ENCODE measurements around the gene APOA4. TPM values are rescaled to one million over a fixed set of nuclear protein-coding genes. Genes with fewer than 3 reads are reported as not detected.

APOA4 gene
- total and polyA plus RNA-seq, 12 donors = 0.17 to 1.1 TPM; not detected in 10

DNA sequence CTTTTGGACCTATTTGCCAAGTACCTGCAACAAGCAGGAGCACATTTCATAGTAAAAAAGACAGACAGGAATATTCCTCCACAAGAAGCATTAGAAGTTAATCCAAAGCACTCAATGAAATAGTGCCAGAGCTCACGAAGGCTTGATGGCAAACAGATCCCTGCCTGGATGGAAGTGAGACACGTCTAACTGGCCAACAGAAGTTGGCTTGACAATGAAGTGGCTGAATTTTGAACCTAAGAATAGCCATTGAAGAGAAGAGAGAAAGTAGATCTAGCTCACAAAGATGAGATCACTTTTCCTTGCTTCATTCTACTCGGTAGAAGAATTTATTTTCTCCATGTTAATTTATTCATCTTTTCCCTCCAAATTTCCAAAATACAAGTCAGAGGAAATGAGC lies 45.0 kb upstream of the APOA4 start:
- Histone ChIP-seq H3K4me3 (no peak overlapping the region), H3K27ac (no peak overlapping the region), H3K4me1 (replicated peaks in 1 of 2) (no peaks in the 10 kb centered on the region), H3K27me3 (no peaks in the 10 kb centered on the region), H3K9me3 (replicated peaks in 1 of 3) (no peaks in the 10 kb centered on the region), H3K36me3 (replicated peaks in 1 of 2) (peaks cover 0 to 47% of the 10 kb centered on the region in 2 donors)
- TF ChIP-seq, protein P1, sequence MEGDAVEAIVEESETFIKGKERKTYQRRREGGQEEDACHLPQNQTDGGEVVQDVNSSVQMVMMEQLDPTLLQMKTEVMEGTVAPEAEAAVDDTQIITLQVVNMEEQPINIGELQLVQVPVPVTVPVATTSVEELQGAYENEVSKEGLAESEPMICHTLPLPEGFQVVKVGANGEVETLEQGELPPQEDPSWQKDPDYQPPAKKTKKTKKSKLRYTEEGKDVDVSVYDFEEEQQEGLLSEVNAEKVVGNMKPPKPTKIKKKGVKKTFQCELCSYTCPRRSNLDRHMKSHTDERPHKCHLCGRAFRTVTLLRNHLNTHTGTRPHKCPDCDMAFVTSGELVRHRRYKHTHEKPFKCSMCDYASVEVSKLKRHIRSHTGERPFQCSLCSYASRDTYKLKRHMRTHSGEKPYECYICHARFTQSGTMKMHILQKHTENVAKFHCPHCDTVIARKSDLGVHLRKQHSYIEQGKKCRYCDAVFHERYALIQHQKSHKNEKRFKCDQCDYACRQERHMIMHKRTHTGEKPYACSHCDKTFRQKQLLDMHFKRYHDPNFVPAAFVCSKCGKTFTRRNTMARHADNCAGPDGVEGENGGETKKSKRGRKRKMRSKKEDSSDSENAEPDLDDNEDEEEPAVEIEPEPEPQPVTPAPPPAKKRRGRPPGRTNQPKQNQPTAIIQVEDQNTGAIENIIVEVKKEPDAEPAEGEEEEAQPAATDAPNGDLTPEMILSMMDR (IDR thresholded peaks at IDR 0.05) = no peak
- TF ChIP-seq POLR2A (IDR thresholded peaks at IDR 0.05) = no peak
- DNase-seq = no peak
- intact Hi-C loops (cut with DNase I) = no loop called here
- 92 to 96% (median 94%) methylated on average over 3 of the region's 3 CpGs for WGBS, 4 donors

DNA sequence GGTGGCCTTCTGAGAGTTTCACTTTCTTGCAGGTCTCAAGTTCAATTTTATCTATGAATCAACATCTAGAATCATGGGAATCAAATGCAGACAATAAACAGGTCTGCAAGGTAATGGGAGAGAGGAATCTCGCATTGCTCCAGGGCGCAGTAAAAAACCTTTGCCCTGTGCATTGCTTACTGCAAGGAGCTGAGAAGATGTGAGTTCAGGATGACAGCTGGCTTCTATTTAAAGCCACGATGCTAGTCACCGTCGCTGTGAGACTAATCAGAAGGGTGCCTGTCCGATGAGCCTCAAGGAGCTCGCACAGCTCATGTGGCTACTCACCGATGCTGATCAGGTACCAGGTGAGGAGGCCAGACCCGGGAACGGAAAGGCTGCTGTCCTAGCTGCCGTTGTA lies 44.5 kb upstream of the APOA4 start:
- Histone ChIP-seq H3K27ac (no peak overlapping the region), H3K36me3 (replicated peaks in 1 of 2) (peaks cover 0 to 44% of the 10 kb centered on the region in 2 donors), H3K4me3 (no peak overlapping the region), H3K4me1 (replicated peaks in 1 of 2) (no peaks in the 10 kb centered on the region), H3K9me3 (replicated peaks in 1 of 3) (no peaks in the 10 kb centered on the region), H3K27me3 (no peaks in the 10 kb centered on the region)
- TF ChIP-seq, protein P1 (IDR thresholded peaks at IDR 0.05) = no peak
- no peak for TF ChIP-seq POLR2A (IDR thresholded peaks at IDR 0.05)
- DNase-seq = no peak
- WGBS, 4 donors = 90 to 97% (median 96%) methylated on average over 8 to 11 of the region's 11 CpGs
- intact Hi-C loops (cut with DNase I) = no loop called here

DNA sequence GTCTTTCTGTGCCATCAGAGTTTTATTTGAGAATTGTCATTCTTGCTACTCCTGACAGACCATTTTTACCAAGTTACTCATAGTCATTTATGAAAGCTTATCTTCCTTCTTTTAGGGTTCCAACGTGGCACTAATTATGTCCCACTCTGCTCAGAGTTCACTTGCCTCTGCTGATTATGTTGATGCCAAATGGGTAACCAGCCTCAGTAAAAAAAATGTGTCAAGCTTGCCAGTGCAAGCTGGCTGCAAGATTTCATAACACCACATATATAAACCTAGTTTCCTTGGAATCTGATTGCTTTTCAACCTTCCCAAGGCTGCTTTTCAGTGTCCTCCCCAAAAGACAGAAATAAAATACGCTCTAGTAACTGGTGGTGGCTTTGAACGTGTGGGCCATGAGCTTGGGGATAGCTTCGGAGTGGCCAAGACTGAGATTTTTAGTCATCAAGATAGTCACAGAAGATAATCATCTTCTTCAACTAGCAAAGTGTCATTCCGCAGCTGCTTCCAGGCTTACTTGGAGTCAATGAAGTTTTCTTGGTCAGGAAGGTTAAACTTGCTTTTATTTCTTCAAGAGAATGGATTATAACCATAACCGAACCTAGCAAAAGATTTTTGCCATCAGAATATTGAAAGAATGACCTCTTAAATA lies 43.8 kb upstream of the APOA4 start:
- WGBS, 4 donors = 93 to 95% (median 95%) methylated on average over 6 of the region's 6 CpGs
- H3K36me3 ChIP-seq (replicated peaks in 1 of 2) = peaks cover 0 to 50% of the 10 kb centered on the region in 2 donors

DNA sequence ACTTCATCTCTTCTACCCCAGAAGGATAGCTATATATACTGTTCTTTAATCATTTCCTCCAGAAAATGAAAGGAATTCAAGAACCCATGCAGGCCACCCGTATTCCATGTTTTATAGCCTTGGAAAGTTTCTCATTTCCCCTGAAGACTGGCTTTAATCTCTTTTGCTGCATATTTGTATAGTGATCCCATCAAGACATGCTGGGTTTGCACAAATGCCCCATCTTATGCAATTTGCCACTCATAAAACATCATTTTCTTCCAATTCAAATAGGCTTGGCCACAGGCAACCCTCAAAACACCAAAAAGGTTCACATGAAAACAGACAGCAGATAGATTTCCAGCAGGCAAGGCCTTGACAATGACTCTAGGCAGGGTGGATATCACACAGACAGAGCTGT lies 42.6 kb upstream of the APOA4 start:
- intact Hi-C loops (cut with DNase I) = no loop called here

More for the DNA sequence above, 43.8 kb upstream of the APOA4 start:
- intact Hi-C loops (cut with DNase I) = no loop called here
- no peak for TF ChIP-seq POLR2A (IDR thresholded peaks at IDR 0.05)
- TF ChIP-seq, protein P1 (IDR thresholded peaks at IDR 0.05) = no peak
- H3K4me1 ChIP-seq (replicated peaks in 1 of 2) = no peaks in the 10 kb centered on the region
- no peaks in the 10 kb centered on the region for H3K9me3 ChIP-seq (replicated peaks in 1 of 3)
- H3K27ac ChIP-seq = no peak overlapping the region
- H3K4me3 ChIP-seq = no peak overlapping the region
- no peaks in the 10 kb centered on the region for H3K27me3 ChIP-seq
- DNase-seq = no peak

More for the DNA sequence above, 42.6 kb upstream of the APOA4 start:
- H3K36me3 ChIP-seq (replicated peaks in 1 of 2) = peaks cover 0 to 63% of the 10 kb centered on the region in 2 donors
- H3K4me1 ChIP-seq (replicated peaks in 1 of 2) = no peaks in the 10 kb centered on the region
- no peak for TF ChIP-seq POLR2A (IDR thresholded peaks at IDR 0.05)
- TF ChIP-seq, protein P1 (IDR thresholded peaks at IDR 0.05) = no peak
- H3K27ac ChIP-seq = no peak overlapping the region
- H3K4me3 ChIP-seq = no peak overlapping the region
- DNase-seq = no peak
- H3K9me3 ChIP-seq (replicated peaks in 1 of 3) = no peaks in the 10 kb centered on the region
- WGBS, 4 donors = 84 to 95% (median 91%) methylated on average over 1 of the region's 1 CpG
- H3K27me3 ChIP-seq = no peaks in the 10 kb centered on the region
